Testis (tissue), 2 donors: ENCODE results near the gene PCSK6.

Experiments used
- POLR2A ChIP-seq: fragments of 450-650 bp; IDR thresholded peaks from one replicate; pipeline ENCODE4 v1.6.1; 2017; ENCODE audit warnings: antibody characterized with exemption, mild to moderate bottlenecking, moderate library complexity
- TF ChIP-seq, protein P1 (sequence below), 3 experiments: fragments of 450-650 bp in 2 of 3; fragments of 200-600 bp in 1 of 3; sonication (generic) in 1 of 3; IDR thresholded peaks; one replicate each; pipeline ENCODE4 v1.5.1; 2016 to 2019; ENCODE audit warnings: antibody characterized with exemption in 3 of 3, mild to moderate bottlenecking in 2 of 3, moderate library complexity in 1 of 3

- TF ChIP-seq POLR2A = no peak
- TF ChIP-seq, protein P1, sequence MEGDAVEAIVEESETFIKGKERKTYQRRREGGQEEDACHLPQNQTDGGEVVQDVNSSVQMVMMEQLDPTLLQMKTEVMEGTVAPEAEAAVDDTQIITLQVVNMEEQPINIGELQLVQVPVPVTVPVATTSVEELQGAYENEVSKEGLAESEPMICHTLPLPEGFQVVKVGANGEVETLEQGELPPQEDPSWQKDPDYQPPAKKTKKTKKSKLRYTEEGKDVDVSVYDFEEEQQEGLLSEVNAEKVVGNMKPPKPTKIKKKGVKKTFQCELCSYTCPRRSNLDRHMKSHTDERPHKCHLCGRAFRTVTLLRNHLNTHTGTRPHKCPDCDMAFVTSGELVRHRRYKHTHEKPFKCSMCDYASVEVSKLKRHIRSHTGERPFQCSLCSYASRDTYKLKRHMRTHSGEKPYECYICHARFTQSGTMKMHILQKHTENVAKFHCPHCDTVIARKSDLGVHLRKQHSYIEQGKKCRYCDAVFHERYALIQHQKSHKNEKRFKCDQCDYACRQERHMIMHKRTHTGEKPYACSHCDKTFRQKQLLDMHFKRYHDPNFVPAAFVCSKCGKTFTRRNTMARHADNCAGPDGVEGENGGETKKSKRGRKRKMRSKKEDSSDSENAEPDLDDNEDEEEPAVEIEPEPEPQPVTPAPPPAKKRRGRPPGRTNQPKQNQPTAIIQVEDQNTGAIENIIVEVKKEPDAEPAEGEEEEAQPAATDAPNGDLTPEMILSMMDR (IDR thresholded peaks at IDR 0.05) = no peak
These were observed 41.9 kb downstream of the PCSK6 start for GRCh38 chr15:101447561-101448071.
